Urinary bladder (tissue), 4 donors: Measurements from ENCODE around the gene GADD45A. TPM values are rescaled to one million over a fixed set of nuclear protein-coding genes. Genes with fewer than 3 reads are reported as not detected.
A peak's percentile ranks its signal among the peaks of the same experiment; 100 is the strongest.
"Not testable (repeated sequence)": the region's sequence is repeated elsewhere in the genome, so short reads cannot be mapped to it uniquely, and the experiment has no call there.

Experiments
- DNase-seq: peaks from one replicate; pipeline ENCODE4 v3.0.0-alpha.2; 2015; ENCODE audit errors: extremely low spot score
- H3K27ac ChIP-seq: one replicate; pipeline ENCODE4 v1.5.1; 2013; ENCODE audit warnings: low read depth, mild to moderate bottlenecking, moderate library complexity
- H3K36me3 ChIP-seq: one replicate; pipeline ENCODE4 v1.6.1; 2013; ENCODE audit warnings: mild to moderate bottlenecking, moderate library complexity; ENCODE audit not compliant: insufficient read depth
- H3K4me1 ChIP-seq: one replicate; pipeline ENCODE4 v1.6.1; 2013; ENCODE audit warnings: mild to moderate bottlenecking, moderate library complexity; ENCODE audit not compliant: insufficient read depth
- H3K4me3 ChIP-seq: one replicate; pipeline ENCODE4 v1.5.1; 2013; ENCODE audit warnings: low read depth, low read length
- WGBS: extraction: QIAGEN DNeasy Blood & Tissue Kit; methylation state at CpG from one replicate; pipeline ENCODE4 v1.1.7; 2013; 5-methylcytosine and 5-hydroxymethylcytosine counted together
- polyA plus RNA-seq: library from polyadenylated mRNA; stranded (reverse); fragments of 200-250 nt; gene quantifications from one replicate; pipeline ENCODE4 v1.2.3, GENCODE V29; 2013
- total RNA-seq: library from RNA; depleted of rRNA; stranded (reverse); fragments of >200 nt; gene quantifications from one replicate; pipeline ENCODE4 v1.2.3, GENCODE V29; 2014
- donor health status: healthy with polysubstance abuse.
- donor health status: healthy.

GADD45A gene
- total and polyA plus RNA-seq, 2 donors: 7.2 to 38.5 TPM

GRCh38 chr1:67653304-67653703 lies 31.7 kb upstream of the GADD45A start:
- Histone ChIP-seq H3K27ac (peak overlapping the region; percentile 35), H3K4me3 (no peak overlapping the region), H3K36me3 (no peaks in the 10 kb centered on the region), H3K4me1 (no peaks in the 10 kb centered on the region)
- no peak for DNase-seq

- no peak overlapping the region for H3K27ac ChIP-seq
- 94% methylated on average over 2 of the region's 2 CpGs for WGBS
These were observed 29.4 kb upstream of the GADD45A start for GRCh38 chr1:67655581-67655980.

GRCh38 chr1:67657152-67657551 lies 27.8 kb upstream of the GADD45A start:
- H3K27ac ChIP-seq, H3K4me1 ChIP-seq, H3K36me3 ChIP-seq, DNase-seq, H3K4me3 ChIP-seq: not testable (repeated sequence)
- WGBS: 95% methylated on average over 1 of the region's 1 CpG

More at GRCh38 chr1:67655581-67655980, 29.4 kb upstream of the GADD45A start:
- no peak overlapping the region for H3K4me3 ChIP-seq
- no peaks in the 10 kb centered on the region for H3K36me3 ChIP-seq
- H3K4me1 ChIP-seq: no peaks in the 10 kb centered on the region
- no peak for DNase-seq

GRCh38 chr1:67659229-67659628 lies 25.8 kb upstream of the GADD45A start:
- DNase-seq: no peak
- H3K4me1 ChIP-seq: no peaks in the 10 kb centered on the region
- H3K36me3 ChIP-seq: no peaks in the 10 kb centered on the region
- H3K4me3 ChIP-seq: no peak overlapping the region
- no peak overlapping the region for H3K27ac ChIP-seq
- WGBS: 68% methylated on average over 2 of the region's 2 CpGs

- Histone ChIP-seq H3K4me1 (no peaks in the 10 kb centered on the region), H3K27ac (no peak overlapping the region), H3K4me3 (no peak overlapping the region), H3K36me3 (no peaks in the 10 kb centered on the region)
- no peak for DNase-seq
- WGBS: 78% methylated on average over 6 of the region's 6 CpGs
These were observed 22.1 kb upstream of the GADD45A start for GRCh38 chr1:67662884-67663283.

GRCh38 chr1:67664048-67664447 lies 21.0 kb upstream of the GADD45A start:
- DNase-seq: no peak
- 67% methylated on average over 1 of the region's 1 CpG for whole genome bisulfite sequencing
- Histone ChIP-seq H3K36me3 (no peaks in the 10 kb centered on the region), H3K27ac (no peak overlapping the region), H3K4me3 (no peak overlapping the region), H3K4me1 (no peaks in the 10 kb centered on the region)

GRCh38 chr1:67665307-67665706 lies 19.7 kb upstream of the GADD45A start:
- not testable (repeated sequence) for H3K4me1 ChIP-seq, DNase-seq, H3K4me3 ChIP-seq, H3K36me3 ChIP-seq, H3K27ac ChIP-seq

GRCh38 chr1:67666636-67667035 lies 18.4 kb upstream of the GADD45A start:
- Histone ChIP-seq H3K4me3 (no peak overlapping the region), H3K4me1 (no peaks in the 10 kb centered on the region), H3K36me3 (no peaks in the 10 kb centered on the region), H3K27ac (no peak overlapping the region)
- no peak for DNase-seq
- 94% methylated on average over 5 of the region's 5 CpGs for WGBS

- Histone ChIP-seq H3K27ac (no peak overlapping the region), H3K4me1 (no peaks in the 10 kb centered on the region), H3K36me3 (no peaks in the 10 kb centered on the region), H3K4me3 (no peak overlapping the region)
- WGBS: 32% methylated on average over 1 of the region's 1 CpG
- DNase-seq: no peak
These were observed 16.3 kb upstream of the GADD45A start for GRCh38 chr1:67668660-67669059.

GRCh38 chr1:67672260-67672803 lies 12.7 kb upstream of the GADD45A start:
- no peak for DNase-seq
- H3K4me3 ChIP-seq: no peak overlapping the region
- no peaks in the 10 kb centered on the region for H3K4me1 ChIP-seq
- no peak overlapping the region for H3K27ac ChIP-seq
- no peaks in the 10 kb centered on the region for H3K36me3 ChIP-seq
- 95% methylated on average over 1 of the region's 1 CpG for WGBS

- DNase-seq: no peak
- no peak overlapping the region for H3K27ac ChIP-seq
- 90% methylated on average over 1 of the region's 1 CpG for WGBS
- H3K4me3 ChIP-seq: no peak overlapping the region
- no peaks in the 10 kb centered on the region for H3K4me1 ChIP-seq
- H3K36me3 ChIP-seq: no peaks in the 10 kb centered on the region
These were observed 11.4 kb upstream of the GADD45A start for GRCh38 chr1:67673468-67674201.

GRCh38 chr1:67674260-67675011 lies 10.6 kb upstream of the GADD45A start:
- WGBS: 23% methylated on average over 4 of the region's 4 CpGs
- H3K36me3 ChIP-seq: no peaks in the 10 kb centered on the region
- no peak overlapping the region for H3K27ac ChIP-seq
- no peaks in the 10 kb centered on the region for H3K4me1 ChIP-seq
- H3K4me3 ChIP-seq: no peak overlapping the region
- peak; percentile 35 for DNase-seq

GRCh38 chr1:67675800-67676199 lies 9.2 kb upstream of the GADD45A start:
- H3K27ac ChIP-seq: no peak overlapping the region
- WGBS: 81% methylated on average over 2 of the region's 2 CpGs
- no peaks in the 10 kb centered on the region for H3K36me3 ChIP-seq
- DNase-seq: no peak
- no peaks in the 10 kb centered on the region for H3K4me1 ChIP-seq
- H3K4me3 ChIP-seq: no peak overlapping the region

GRCh38 chr1:67676287-67676686 lies 8.7 kb upstream of the GADD45A start:
- Histone ChIP-seq H3K36me3 (no peaks in the 10 kb centered on the region), H3K27ac (no peak overlapping the region), H3K4me1 (no peaks in the 10 kb centered on the region), H3K4me3 (no peak overlapping the region)
- no peak for DNase-seq
- 83% methylated on average over 2 of the region's 2 CpGs for WGBS
